Stimulated activated naive CD8-positive, alpha-beta T cell treated with anti-CD3 and anti-CD28 coated beads, Interleukin-15, amount 100 ng/mL, for 72 hours (primary cell): ENCODE measurements around the gene MTMR10.

Experiments used
- ATAC-seq: fragments of 150-1000 bp; cut with Tn5 transposase; 2 replicates; pipeline ENCODE4 v1.10.0; 2021; ENCODE audit warnings: mild to moderate bottlenecking, moderate library complexity
- DNase-seq, 2 donors: peaks; one replicate each; pipeline ENCODE4 v3.0.0; 2021 to 2022
- H3K27ac Mint-ChIP-seq, 2 donors: one replicate each; pipeline ENCODE4 v1.8.0; 2022; ENCODE audit warnings: mild to moderate bottlenecking in 2 of 2, mixed read lengths in 2 of 2, moderate library complexity in 2 of 2
- H3K27me3 Mint-ChIP-seq: one replicate; pipeline ENCODE4 v1.8.0; 2022; ENCODE audit warnings: mixed read lengths
- H3K4me1 Mint-ChIP-seq: one replicate; pipeline ENCODE4 v1.8.0; 2022; ENCODE audit warnings: mild to moderate bottlenecking, mixed read lengths
- H3K4me3 Mint-ChIP-seq, 2 donors: one replicate each; pipeline ENCODE4 v1.8.0; 2022; ENCODE audit warnings: mild to moderate bottlenecking in 2 of 2, mixed read lengths in 2 of 2, moderate library complexity in 1 of 2
- H3K9me3 Mint-ChIP-seq, 2 donors: one replicate each; pipeline ENCODE4 v1.8.0; 2022; ENCODE audit warnings: mixed read lengths in 2 of 2

MTMR10 gene, protein sequence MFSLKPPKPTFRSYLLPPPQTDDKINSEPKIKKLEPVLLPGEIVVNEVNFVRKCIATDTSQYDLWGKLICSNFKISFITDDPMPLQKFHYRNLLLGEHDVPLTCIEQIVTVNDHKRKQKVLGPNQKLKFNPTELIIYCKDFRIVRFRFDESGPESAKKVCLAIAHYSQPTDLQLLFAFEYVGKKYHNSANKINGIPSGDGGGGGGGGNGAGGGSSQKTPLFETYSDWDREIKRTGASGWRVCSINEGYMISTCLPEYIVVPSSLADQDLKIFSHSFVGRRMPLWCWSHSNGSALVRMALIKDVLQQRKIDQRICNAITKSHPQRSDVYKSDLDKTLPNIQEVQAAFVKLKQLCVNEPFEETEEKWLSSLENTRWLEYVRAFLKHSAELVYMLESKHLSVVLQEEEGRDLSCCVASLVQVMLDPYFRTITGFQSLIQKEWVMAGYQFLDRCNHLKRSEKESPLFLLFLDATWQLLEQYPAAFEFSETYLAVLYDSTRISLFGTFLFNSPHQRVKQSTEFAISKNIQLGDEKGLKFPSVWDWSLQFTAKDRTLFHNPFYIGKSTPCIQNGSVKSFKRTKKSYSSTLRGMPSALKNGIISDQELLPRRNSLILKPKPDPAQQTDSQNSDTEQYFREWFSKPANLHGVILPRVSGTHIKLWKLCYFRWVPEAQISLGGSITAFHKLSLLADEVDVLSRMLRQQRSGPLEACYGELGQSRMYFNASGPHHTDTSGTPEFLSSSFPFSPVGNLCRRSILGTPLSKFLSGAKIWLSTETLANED

DNA sequence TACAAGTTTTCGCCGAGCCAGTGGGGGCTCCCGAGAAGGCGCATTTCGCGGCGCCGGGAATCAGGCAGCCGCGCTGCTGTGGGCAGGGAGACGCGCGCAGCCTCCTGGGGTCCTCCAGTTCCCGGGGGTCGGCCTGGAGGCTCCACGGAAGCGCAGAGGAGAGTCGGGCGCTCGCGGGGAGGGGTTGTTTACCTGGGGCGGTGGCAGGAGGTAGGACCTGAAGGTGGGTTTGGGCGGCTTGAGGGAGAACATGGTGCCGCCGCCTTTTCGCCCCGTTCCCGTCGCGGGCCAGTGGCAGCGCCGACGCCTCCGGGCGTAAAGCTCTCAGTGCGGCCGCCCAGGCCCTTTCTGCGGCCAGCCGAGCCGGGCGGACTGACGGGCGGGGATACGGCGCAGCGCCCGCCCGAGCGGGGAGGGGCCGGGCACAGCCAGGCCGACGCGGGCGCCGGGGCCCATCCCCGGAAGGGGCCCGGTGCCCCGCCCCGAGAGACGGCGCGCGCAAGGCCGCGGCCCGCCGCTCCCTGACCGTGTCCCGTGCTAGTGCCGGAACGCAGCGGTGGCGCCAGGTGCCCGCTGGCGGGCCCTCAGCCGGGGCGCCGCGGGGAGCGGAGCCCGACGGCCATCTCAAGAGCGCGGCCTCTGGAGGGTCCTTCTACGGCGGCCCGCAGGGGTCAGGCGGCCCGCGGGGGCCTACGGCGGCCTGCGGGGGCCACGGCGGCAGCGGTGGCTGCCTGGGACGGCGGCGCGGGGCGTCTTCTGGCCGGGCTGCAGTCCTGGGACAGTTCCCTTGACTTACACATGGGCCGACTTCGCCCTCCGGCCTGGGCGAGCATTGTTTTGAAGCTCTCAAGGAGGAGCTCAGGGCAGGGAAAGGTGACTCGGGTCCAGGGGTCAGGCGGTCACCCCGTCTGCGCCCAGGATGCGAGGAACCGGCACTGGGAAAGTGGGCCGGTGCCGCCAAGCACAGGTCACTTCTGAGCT lies at the start of gene MTMR10:
MTMR10 (minus strand) TSS at position 374 of the 981 bp plus-strand sequence; CDS start at position 252, 122 bp downstream.
- no peaks in the 10 kb centered on the region for H3K27me3 Mint-ChIP-seq
- DNase-seq: peak; percentile 77 to 86
- peak within 1 kb of the TSS; percentile 92 to 97 for H3K27ac Mint-ChIP-seq
- H3K4me3 Mint-ChIP-seq: peak within 1 kb of the TSS; percentile 97 to 99
- no peaks in the 10 kb centered on the region for H3K9me3 Mint-ChIP-seq
- peak; percentile 96 for ATAC-seq
- H3K4me1 Mint-ChIP-seq: peaks cover 28% of the 10 kb centered on the region

- Mint-ChIP-seq H3K4me3 (no peak overlapping the region), H3K4me1 (no peaks in the 10 kb centered on the region), H3K9me3 (no peaks in the 10 kb centered on the region), H3K27ac (peak overlapping the region in 1 of 2 donors; percentile 90), H3K27me3 (peaks cover 17% of the 10 kb centered on the region)
- DNase-seq: no peak
- ATAC-seq: no peak
These were observed 49.2 kb upstream of the MTMR10 start for GRCh38 chr15:31040611-31041010.

- Mint-ChIP-seq H3K27ac (no peak overlapping the region), H3K4me1 (no peaks in the 10 kb centered on the region), H3K27me3 (peaks cover 17% of the 10 kb centered on the region), H3K9me3 (no peaks in the 10 kb centered on the region), H3K4me3 (no peak overlapping the region)
- DNase-seq (no peak), ATAC-seq (no peak)
These were observed 48.5 kb upstream of the MTMR10 start for GRCh38 chr15:31039961-31040360.

GRCh38 chr15:31037731-31038477 lies 46.5 kb upstream of the MTMR10 start:
- Mint-ChIP-seq H3K4me1 (no peaks in the 10 kb centered on the region), H3K4me3 (no peak overlapping the region), H3K27me3 (peaks cover 17% of the 10 kb centered on the region), H3K9me3 (no peaks in the 10 kb centered on the region), H3K27ac (no peak overlapping the region)
- DNase-seq (no peak), ATAC-seq (no peak)

GRCh38 chr15:31036783-31037182 lies 45.4 kb upstream of the MTMR10 start:
- no peak overlapping the region for H3K4me3 Mint-ChIP-seq
- no peak overlapping the region for H3K27ac Mint-ChIP-seq

DNA sequence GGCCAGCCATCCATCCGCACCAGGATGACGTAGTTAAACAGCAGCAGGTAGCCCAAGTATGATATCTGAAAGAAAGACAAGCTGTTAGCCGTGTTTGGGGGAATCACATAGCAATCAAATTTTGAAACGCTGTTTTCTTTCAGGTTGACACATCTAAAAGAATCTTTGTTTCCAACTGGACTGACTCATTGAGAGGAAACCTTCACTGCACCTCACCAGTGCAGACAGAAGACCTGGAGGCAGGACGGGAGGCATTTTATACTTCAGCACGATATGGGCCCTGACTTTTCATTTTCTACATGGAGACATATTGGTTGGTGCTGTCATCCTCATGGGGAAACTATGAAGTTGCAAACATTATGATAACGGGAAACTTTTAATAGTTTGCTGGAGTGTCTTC lies 44.2 kb upstream of the MTMR10 start:
- no peak overlapping the region for H3K27ac Mint-ChIP-seq
- ATAC-seq (no peak), DNase-seq (no peak)
- no peaks in the 10 kb centered on the region for H3K4me1 Mint-ChIP-seq
- no peak overlapping the region for H3K4me3 Mint-ChIP-seq
- H3K27me3 Mint-ChIP-seq: peaks cover 8% of the 10 kb centered on the region
- H3K9me3 Mint-ChIP-seq: no peaks in the 10 kb centered on the region

More at GRCh38 chr15:31036783-31037182, 45.4 kb upstream of the MTMR10 start:
- Mint-ChIP-seq H3K9me3 (no peaks in the 10 kb centered on the region), H3K27me3 (peaks cover 11% of the 10 kb centered on the region), H3K4me1 (no peaks in the 10 kb centered on the region)
- ATAC-seq: no peak
- DNase-seq: no peak

DNA sequence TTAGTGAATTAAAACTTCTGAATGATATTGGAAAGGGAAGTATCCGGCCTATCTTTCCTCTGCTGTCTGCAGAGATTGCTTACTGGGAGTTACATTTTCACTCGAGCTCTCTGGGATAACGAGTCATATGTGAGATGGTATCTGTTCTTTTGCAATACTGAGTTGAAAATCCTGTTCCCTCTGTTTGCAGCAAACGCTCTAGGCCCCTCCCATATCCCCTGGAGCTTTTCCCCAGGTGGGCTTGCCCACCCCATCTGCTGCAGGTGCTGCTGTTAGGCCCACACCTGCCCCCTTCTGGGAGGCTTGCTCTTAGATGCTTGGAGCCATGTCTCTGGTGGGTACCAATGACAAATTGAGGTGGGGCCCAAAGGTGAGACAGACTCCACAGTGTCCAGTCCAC lies 42.7 kb upstream of the MTMR10 start:
- H3K4me1 Mint-ChIP-seq: no peaks in the 10 kb centered on the region
- no peak for DNase-seq

GRCh38 chr15:31032961-31033371 lies 41.5 kb upstream of the MTMR10 start:
- Mint-ChIP-seq H3K4me3 (no peak overlapping the region), H3K27me3 (no peaks in the 10 kb centered on the region), H3K9me3 (no peaks in the 10 kb centered on the region), H3K4me1 (no peaks in the 10 kb centered on the region), H3K27ac (no peak overlapping the region)
- no peak for DNase-seq
- ATAC-seq: no peak

More for the DNA sequence above, 42.7 kb upstream of the MTMR10 start:
- no peak overlapping the region for H3K4me3 Mint-ChIP-seq
- ATAC-seq: no peak
- H3K27me3 Mint-ChIP-seq: no peaks in the 10 kb centered on the region
- no peaks in the 10 kb centered on the region for H3K9me3 Mint-ChIP-seq
- H3K27ac Mint-ChIP-seq: no peak overlapping the region

GRCh38 chr15:31031471-31032067 lies 40.1 kb upstream of the MTMR10 start:
- peak overlapping the region in 1 of 2 donors; percentile 5 for H3K27ac Mint-ChIP-seq
- H3K9me3 Mint-ChIP-seq: no peaks in the 10 kb centered on the region
- H3K4me3 Mint-ChIP-seq: no peak overlapping the region
- DNase-seq (no peak), ATAC-seq (peak; percentile 78)
- no peaks in the 10 kb centered on the region for H3K27me3 Mint-ChIP-seq
- H3K4me1 Mint-ChIP-seq: no peaks in the 10 kb centered on the region

GRCh38 chr15:31027910-31028578 lies 36.6 kb upstream of the MTMR10 start:
- no peaks in the 10 kb centered on the region for H3K27me3 Mint-ChIP-seq
- DNase-seq (no peak), ATAC-seq (no peak)
- H3K4me3 Mint-ChIP-seq: no peak overlapping the region
- H3K4me1 Mint-ChIP-seq: no peaks in the 10 kb centered on the region
- H3K27ac Mint-ChIP-seq: no peak overlapping the region
- no peaks in the 10 kb centered on the region for H3K9me3 Mint-ChIP-seq

DNA sequence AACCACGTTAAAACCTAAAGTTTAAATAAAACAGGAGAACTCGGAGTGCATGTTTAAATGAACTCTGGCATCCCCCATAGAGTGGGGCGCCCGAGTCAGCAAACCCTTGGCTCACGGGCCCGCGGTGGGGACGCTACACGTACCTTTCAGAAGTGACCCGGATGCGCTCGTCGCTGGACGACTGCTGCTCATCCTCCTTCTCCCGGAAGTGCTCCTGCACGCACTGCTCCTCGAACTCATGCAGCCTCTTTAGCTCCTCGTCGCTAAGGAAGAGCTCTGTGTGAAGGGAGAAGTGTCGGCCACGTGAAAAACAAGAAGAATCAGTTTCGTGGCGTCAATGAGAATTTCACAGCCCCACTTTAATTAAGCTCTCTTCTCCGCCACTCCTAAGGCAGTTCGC lies 34.6 kb upstream of the MTMR10 start:
- H3K4me3 Mint-ChIP-seq: no peak overlapping the region

GRCh38 chr15:31024979-31025378 lies 33.6 kb upstream of the MTMR10 start:
- DNase-seq (no peak), ATAC-seq (no peak)
- Mint-ChIP-seq H3K27ac (no peak overlapping the region), H3K9me3 (no peaks in the 10 kb centered on the region), H3K27me3 (no peaks in the 10 kb centered on the region), H3K4me1 (no peaks in the 10 kb centered on the region), H3K4me3 (no peak overlapping the region)

More for the DNA sequence above, 34.6 kb upstream of the MTMR10 start:
- H3K27ac Mint-ChIP-seq: no peak overlapping the region
- DNase-seq (no peak), ATAC-seq (no peak)
- no peaks in the 10 kb centered on the region for H3K9me3 Mint-ChIP-seq
- H3K27me3 Mint-ChIP-seq: no peaks in the 10 kb centered on the region
- no peaks in the 10 kb centered on the region for H3K4me1 Mint-ChIP-seq

DNA sequence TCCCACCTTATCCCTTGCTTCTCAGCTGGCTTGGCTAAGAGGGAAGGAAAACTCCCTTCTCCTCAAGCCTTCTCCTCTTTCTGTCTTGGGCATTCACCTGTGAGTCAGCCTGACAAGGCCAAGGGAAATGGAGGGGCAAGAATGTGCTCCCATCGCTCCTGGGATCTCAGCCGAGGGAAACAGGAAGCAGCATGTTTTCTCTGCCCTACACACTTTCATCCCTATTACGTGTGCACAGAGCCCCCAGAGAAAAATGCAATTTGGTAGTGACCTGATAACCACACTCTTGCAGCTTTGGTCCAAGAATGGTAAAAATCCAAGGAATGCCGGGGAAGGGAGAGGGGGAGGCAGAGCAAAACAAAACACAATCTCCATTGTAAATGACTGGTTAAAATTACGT lies 32.9 kb upstream of the MTMR10 start:
- no peaks in the 10 kb centered on the region for H3K9me3 Mint-ChIP-seq
- DNase-seq (no peak), ATAC-seq (no peak)
- H3K4me3 Mint-ChIP-seq: no peak overlapping the region
- no peaks in the 10 kb centered on the region for H3K27me3 Mint-ChIP-seq
- H3K27ac Mint-ChIP-seq: no peak overlapping the region
- H3K4me1 Mint-ChIP-seq: no peaks in the 10 kb centered on the region

- ATAC-seq: no peak
- Mint-ChIP-seq H3K4me3 (no peak overlapping the region), H3K27me3 (no peaks in the 10 kb centered on the region), H3K27ac (no peak overlapping the region), H3K4me1 (no peaks in the 10 kb centered on the region), H3K9me3 (no peaks in the 10 kb centered on the region)
- DNase-seq: no peak
These were observed 32.4 kb upstream of the MTMR10 start for GRCh38 chr15:31023841-31024240.
